GM10847 (cell line): ENCODE results near the gene ZDHHC22.

Source experiments
- POLR2A ChIP-seq: IDR thresholded peaks from 2 replicates; pipeline ENCODE4 v1.6.1; 2011; ENCODE audit not compliant: insufficient read length; ENCODE audit errors: extremely low read depth

Gene ZDHHC22

DNA sequence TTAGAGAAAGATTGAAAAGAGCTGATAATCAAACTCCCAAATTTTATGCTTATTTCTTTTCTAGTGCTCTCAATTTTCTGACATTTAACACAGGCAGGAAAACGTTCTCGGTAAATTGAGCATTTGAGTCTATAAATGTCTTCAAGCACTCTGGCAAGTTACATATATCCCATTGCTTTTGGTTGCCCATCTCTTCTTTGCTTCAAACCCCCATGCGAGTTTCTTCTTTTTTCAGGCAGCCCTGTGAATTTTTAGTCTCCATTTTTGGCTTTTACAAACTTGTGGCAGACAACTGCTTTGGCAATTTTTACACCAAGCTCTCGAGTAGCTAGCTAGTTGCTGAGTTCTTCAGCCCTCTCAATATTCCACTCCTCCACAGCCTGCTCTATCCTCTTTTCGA, 31.3 kb upstream of the ZDHHC22 start:
- TF ChIP-seq POLR2A = no peak

DNA sequence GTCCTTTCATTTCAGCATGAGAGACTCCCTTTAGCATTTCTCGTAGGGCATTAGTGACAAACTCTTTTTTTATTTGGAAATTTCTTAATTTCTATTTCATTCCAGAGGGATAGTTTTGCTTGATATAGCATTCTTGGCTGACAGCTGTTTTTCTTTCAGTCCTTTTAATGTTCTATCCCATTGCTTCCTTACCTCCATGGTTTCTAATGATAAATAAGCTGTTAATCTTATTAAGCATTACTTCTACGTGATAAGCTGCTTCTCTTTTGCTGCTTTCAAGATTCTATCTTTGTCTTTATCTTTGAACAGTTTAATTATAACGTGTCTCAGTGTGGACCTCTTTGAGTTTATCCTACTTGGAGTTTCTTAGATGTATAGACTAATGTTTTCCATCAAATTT, 28.5 kb upstream of the ZDHHC22 start:
- no peak for TF ChIP-seq POLR2A

DNA sequence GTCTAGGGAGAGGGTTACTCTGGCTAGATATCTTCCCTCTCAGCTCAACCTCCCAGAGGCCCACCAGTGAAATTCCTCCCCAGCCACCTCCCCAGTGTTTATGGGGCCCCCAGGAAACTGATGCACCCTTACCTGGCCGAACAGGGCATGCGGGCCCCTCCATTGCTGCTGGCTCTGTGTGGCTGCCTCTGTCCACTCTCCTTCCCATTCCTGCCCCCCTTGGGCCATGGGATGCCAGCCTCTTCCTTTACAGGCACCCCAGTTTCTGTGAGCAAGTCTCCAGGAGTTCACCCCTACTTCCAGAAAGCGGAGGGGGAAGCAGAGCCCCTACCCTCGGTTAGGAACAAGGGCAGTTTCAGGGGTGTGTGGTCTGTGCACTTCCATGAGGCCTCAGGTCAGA, 19.4 kb upstream of the ZDHHC22 start:
- TF ChIP-seq POLR2A = no peak

DNA sequence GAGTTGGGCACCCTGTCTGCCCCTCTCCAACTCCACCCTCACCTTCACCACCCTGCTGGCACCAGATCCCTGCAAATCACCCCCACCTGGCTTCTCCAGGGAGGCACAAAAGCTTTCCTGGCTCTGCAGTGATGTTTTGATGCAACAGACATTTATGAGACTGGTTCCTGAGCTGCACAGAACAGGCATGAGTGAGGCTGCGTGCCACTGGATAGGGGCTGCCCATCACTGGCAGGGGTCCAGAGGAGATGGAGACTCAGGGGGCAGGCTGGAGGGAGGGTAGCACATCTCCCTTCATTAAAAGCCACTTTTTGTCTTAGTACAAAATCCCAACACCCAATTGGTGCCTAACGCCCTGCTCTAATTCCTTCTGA, 17.3 kb upstream of the ZDHHC22 start:
- no peak for TF ChIP-seq POLR2A

DNA sequence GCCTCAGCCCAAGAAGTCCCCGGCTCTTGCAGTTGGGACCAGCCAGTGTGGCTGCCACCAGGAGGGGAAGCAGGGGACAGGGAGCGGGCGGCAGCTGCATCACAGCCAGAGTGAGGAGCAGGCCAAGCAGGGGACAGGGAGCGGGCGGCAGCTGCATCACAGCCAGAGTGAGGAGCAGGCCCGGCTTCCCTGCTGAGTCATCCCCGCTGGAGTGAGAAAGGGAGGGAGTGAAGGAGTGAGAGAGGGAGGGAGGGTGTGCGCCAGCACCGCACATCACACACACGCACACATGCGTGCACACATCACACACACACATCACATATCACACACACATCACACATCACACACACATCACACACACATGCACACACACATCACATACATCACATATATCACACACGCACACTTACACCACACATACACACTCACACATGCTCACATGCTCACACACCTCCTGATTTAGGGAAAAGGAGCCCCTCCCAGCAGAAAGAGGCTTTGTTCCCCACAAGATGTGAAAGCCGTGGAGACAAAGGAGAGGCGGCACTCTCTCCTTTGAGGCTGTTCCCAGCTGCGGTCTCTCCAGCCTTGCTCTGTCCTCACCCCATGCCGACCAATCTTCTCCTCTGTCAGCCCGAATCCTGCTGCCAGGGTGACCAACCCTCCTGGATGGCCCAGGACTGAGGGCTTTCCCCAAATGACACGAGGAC, 16.7 kb upstream of the ZDHHC22 start:
- no peak for TF ChIP-seq POLR2A

DNA sequence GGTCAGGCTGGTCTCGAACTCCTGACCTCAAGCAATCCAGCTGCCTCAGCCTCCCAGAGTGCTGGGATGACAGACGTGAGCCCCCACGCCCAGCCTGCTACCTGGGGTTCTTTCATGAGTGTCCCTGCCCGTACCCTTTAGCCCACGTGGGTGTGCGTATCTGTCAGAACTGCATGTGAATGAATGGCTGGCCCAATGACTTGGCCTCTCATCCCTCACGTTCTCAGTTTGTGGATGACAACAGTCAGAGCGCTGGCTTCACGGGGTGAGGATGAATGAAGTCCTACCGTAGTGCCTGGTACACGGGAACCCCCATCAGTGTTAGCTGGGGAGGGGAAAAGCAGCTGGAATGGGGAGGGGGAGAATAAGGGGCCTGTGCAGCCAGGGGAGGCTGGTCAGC, 16.1 kb upstream of the ZDHHC22 start:
- no peak for TF ChIP-seq POLR2A

DNA sequence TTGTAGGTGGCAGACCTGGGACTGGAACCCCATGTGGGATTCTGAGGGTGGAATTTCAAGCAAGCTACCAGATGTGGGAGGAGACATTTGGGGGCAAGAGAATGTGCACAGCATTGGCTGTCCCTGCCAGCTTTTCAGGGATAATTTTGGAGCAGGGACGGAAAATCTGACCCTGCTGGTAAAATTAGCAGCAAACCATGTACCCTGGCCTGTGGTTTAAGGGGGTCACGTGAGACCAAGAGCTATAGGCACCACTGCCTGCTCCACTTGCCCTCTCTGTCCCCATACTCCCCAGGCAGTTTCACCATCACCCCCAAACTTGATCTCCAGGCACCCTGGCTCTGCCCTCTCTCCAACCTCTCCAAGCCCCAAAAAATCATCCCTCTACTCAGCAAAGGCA, 13.5 kb upstream of the ZDHHC22 start:
- TF ChIP-seq POLR2A = no peak

DNA sequence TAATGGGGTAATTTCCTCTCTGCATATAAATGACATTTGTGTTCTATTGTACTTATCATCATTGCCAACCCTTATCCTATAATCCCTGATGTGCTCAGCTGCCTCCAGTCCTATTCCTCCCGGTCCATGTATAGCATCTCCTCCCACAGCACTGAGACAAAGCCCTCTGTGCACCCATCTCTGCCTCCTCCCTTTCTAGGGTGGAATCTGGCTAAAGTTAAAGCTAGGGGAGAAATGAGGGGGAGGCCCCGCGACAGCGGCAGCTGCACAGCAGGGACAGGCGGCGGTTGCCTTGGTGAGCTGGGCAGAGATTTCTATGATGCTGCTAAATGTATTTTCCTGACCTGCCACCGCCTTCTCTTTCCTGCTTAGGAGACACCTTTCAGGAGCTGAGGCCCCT, 12.8 kb upstream of the ZDHHC22 start:
- TF ChIP-seq POLR2A = no peak

DNA sequence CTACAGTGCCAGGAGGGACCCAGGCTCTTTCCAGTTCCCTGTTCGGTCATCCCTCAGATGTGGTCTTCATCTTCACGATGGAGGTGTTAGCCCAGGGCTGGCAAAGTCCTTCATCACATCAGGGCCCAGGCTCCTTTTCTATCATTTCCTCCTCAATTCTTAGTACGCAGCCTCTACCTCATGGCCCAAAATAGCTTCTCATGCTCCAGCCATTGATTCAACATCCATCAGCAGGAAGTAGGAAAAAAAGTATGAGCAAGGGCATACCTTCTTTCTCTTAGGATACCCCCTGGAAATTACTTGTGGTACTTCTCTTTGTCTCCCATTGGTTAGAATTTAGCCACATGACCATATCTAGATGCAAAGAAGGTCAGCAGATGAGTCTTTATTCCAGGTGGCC, 12.2 kb upstream of the ZDHHC22 start:
- TF ChIP-seq POLR2A = no peak

DNA sequence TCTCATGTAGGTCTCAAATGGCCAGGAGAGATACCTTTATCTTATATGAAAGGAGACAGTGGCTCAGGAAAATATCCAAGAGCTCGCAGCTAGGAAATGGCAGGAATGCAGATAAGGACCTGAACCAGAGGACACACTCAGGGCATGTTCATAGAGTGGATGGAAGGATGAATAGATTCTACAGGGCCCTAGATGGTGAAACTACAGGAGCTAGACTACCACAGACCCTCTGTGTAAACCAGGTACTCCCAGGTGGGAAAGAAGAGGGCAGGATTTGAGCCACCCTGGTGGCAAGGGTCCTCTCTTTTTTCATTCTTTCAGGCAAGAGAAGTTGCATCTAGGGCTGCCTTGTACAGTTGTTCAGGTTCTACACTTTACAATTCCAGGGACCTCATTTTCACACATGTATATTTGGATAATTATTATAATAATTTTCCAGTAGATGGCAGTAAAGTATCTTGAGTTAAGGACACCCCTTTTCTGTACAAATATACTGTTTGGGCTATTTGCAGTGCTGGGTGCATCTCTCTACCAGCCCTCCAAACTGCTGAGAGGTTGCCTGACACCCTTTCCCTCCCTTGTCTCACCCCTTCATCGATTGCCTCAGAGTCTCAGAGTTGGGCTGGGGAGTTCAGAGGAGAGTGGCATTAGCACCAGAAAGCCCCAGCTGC, 10.5 kb upstream of the ZDHHC22 start:
- no peak for TF ChIP-seq POLR2A

DNA sequence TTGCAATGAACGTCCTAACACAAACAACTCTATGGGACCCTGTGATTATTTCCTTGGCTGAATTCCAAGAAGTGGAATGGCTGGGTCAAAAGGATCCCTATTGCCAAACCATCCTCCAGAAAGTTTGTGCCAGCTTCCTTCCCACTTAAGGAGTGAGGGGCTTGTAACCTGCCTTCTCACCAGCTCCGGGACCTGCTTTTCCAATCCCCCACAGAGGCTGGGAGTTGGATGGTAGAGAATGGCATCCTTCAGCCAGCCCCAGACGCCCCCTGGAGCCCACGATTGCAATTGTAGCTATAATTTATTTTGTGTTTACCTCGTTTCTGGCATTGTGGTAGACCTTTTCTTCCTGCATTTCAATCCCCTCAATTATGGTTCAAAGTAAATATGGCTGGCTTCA, 9.7 kb upstream of the ZDHHC22 start:
- no peak for TF ChIP-seq POLR2A

DNA sequence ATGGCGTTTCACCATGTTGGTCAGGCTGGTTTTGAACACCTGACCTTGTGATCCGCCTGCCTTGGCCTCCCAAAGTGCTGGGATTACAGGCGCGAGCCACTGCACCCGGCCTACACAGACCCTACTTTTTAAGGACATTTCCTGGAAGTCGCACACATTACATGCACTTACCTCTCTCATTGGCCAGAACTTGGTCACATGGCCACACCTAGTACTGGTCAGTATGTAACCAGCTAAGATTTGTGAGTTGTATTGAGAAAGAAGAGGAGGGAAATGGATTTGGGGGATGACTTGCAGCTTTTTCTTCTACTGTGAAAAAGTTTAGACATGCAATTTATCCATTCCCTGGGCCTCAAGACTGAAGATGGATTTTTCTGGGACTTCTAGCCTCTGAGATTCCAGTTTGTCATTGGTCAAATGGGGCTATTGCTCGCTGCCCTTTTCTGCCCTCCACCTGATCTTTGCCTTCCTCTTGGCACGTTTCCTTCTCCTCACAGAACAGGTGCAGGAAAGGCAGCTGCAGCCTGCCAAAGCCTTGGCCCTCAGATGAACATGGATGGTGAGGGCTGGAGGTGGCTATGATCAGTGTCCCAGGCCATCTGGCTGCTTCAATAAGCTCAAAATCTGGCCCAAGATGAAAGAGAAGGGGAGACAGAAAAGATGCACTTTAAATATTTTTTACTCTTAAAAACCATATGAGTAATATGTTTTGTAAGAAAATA, 7.1 kb upstream of the ZDHHC22 start:
- TF ChIP-seq POLR2A = no peak

DNA sequence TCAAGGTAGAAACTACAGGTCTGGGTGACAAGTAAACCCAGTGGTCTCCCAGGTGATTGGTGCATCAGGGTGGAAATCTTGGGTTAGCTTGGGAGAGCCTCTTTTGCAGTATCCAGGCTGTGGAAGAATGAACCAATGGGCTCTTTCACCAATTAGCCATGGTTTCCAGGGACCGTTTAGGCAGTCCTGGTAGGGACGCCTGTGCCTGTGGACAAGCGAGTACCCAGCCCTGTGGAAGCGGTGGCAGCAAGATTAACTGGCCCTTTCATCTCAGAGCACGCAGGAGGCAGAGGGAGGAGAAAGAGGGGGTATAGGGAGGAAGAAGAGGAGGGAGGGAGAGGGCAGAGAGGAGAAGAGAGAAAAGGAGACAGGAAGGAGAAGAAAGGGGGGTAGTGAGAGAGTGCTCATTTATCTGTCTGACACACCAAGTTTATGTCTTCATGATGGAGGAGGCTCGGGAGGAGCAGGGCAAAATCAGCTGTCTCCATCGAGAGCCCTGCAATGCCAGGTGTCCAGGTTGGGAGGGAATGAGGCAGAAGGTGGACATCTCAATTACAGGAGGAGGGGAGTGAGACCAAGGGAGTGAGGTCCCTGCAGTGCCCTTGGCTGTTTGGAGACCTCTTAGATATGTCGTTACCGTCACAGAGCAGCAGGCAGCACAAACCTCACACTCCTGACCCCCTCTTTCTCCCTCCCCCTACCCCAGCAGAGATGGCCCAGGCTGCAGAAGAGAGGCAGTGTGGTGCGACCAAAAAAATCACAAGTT, 4.6 kb upstream of the ZDHHC22 start:
- TF ChIP-seq POLR2A = no peak

DNA sequence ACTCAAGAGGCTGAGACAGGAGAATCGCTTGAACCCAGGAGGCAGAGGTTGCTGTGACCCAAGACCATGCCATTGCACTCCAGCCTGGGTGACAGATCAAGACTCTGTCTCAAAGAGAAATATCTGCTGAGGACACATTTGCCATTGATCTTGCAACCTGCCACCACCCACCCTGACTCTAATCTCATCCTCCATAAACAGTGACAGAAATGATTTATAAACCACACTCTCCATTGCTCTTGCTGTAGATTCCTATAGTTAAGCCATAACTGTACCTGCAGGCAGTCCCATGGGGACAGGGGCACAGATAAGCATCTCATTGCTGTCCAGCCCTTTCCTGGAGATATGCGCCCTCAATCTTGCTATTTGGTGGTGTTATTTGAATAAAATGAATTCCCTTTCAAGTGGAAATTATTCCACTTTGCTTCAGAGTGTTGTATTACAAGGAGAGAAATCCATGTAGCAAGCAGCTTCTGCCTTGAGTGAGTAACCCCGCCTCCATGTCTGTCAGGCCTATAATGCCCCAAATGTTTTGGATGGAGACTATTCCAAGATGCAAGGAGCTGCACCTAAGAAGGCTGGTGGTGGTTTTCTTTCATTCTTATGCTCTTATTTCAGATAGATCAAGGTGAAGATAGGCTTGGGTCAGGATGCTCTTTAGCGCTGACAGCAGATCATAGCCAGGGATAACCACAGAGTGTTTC, 3.0 kb upstream of the ZDHHC22 start:
- TF ChIP-seq POLR2A = no peak

DNA sequence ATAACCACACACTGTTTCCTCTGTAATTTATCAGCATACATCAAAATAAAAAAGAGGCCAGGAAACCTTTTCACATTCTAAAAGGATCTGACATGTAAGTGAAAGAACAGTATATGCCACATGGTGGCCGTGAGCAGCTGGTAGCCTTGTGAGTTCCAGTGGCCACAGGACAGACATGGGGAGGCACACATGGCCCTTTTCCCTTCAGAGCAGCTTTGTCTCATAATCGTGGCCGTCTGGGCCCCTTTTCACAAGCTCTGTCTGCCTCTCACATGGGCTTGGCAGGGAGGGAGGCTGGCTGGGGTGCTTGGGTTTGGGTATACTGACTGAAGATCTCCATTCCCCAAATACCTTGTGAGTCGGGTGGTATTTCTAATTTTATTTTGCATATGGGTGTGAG, 1.5 kb upstream of the ZDHHC22 start:
- TF ChIP-seq POLR2A = no peak

DNA sequence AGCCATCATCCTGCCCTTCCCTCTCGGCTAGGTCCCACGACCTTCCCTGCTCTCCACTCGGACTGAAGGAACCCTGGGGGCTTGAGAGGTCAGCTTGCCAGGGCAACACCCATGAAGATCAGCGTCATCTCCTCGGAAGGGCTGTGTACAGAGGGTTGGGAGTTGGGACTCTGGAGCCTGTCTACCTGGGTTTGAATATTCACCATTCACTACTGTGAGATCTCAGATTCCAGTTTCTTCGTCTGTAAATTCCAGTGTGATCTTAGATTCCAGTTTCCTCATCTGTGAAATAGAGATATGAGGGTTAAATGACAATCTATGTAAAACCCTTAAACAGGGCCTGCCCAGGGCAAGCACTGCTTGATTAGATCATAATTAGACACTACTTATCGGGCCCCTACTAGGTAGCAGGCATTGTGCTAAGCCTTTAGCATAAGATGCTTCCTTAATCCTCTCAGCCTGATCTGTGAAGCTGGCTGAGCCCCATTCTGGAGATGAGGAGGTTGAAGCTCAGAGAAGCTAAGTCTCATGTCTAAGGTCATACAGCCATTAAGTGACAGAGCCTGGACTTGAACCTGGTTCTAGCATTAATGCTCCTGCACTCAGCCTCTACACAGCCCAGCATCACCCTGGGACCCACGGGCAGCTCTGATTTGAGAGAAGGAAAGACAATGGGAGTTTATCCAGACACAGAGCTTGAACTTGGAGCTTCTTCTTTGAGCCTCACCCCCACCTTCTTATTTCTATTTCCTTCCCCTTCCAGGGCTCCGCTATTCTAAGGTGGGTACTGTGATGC, 612 bp upstream of the ZDHHC22 start:
- no peak for TF ChIP-seq POLR2A
